MM.1S (cell line): ENCODE data around the gene KLHL1.

Source experiments
- DNase-seq: peaks from one replicate; pipeline ENCODE4 v3.0.0-alpha.2; 2015
- H2AFZ ChIP-seq: fragments of 300-600 bp; sonication (generic); 2 replicates; pipeline ENCODE4 v1.6.0; 2016; ENCODE audit warnings: antibody characterized with exemption, low read length
- H3F3A ChIP-seq: fragments of 300-600 bp; sonication (generic); 2 replicates; pipeline ENCODE4 v1.6.1; 2016; ENCODE audit warnings: mild to moderate bottlenecking, antibody characterized with exemption, low read length, moderate library complexity, mixed read lengths; ENCODE audit not compliant: insufficient read depth
- H3K27ac ChIP-seq: fragments of 300-600 bp; sonication (generic); 2 replicates; pipeline ENCODE4 v1.5.1; 2016; ENCODE audit warnings: mild to moderate bottlenecking, low read length
- H3K27me3 ChIP-seq: fragments of 300-600 bp; sonication (generic); replicated peaks from 2 replicates; pipeline ENCODE4 v1.6.0; 2016; ENCODE audit warnings: low read length; ENCODE audit not compliant: insufficient read depth
- H3K36me3 ChIP-seq: fragments of 300-600 bp; sonication (generic); replicated peaks from 2 replicates; pipeline ENCODE4 v1.6.1; 2016; ENCODE audit warnings: mild to moderate bottlenecking, low read length, mixed read lengths; ENCODE audit not compliant: insufficient read depth
- H3K4me1 ChIP-seq: fragments of 300-600 bp; sonication (generic); 2 replicates; pipeline ENCODE4 v1.6.1; 2016; ENCODE audit warnings: low read length, mixed read lengths
- H3K4me2 ChIP-seq: fragments of 300-600 bp; sonication (generic); 2 replicates; pipeline ENCODE4 v1.6.0; 2016; ENCODE audit warnings: low read depth, low read length
- H3K4me3 ChIP-seq: fragments of 300-600 bp; sonication (generic); 2 replicates; pipeline ENCODE4 v1.5.1; 2016; ENCODE audit warnings: low read length, mixed read lengths
- H3K79me2 ChIP-seq: fragments of 300-600 bp; sonication (generic); 2 replicates; pipeline ENCODE4 v1.6.1; 2016; ENCODE audit warnings: mixed run types, low read length, mixed read lengths
- H3K9ac ChIP-seq: fragments of 300-600 bp; sonication (generic); 2 replicates; pipeline ENCODE4 v1.6.1; 2016; ENCODE audit warnings: low read length, mixed read lengths
- H3K9me2 ChIP-seq: fragments of 300-600 bp; sonication (generic); replicated peaks from 2 replicates; pipeline ENCODE4 v1.6.1; 2016; ENCODE audit warnings: mild to moderate bottlenecking, low read length, mixed read lengths; ENCODE audit not compliant: insufficient read depth
- H3K9me3 ChIP-seq: fragments of 300-600 bp; sonication (generic); replicated peaks from 2 replicates; pipeline ENCODE4 v1.6.1; 2016; ENCODE audit warnings: mild to moderate bottlenecking, low read length, mixed read lengths; ENCODE audit not compliant: insufficient read depth
- H4K20me1 ChIP-seq: fragments of 300-600 bp; sonication (generic); 2 replicates; pipeline ENCODE4 v1.6.1; 2016; ENCODE audit warnings: mild to moderate bottlenecking, low read length, moderate library complexity, mixed read lengths; ENCODE audit not compliant: insufficient read depth
- EZH2 ChIP-seq: fragments of 300-600 bp; sonication (generic); optimal IDR thresholded peaks from 2 replicates; pipeline ENCODE3; 2017; ENCODE audit warnings: low read depth, mild to moderate bottlenecking, antibody characterized with exemption, low read length, mixed read lengths
- EZH2phosphoT487 ChIP-seq: fragments of 300-600 bp; sonication (generic); IDR thresholded peaks from 2 replicates; pipeline ENCODE4 v1.6.1; 2018; ENCODE audit warnings: antibody characterized with exemption, low read length
- TF ChIP-seq, protein P1 (sequence below): fragments of 300-600 bp; sonication (generic); IDR thresholded peaks from 2 replicates; pipeline ENCODE4 v1.5.1; 2016; ENCODE audit warnings: antibody characterized with exemption, low read length, mixed read lengths

Gene KLHL1

DNA sequence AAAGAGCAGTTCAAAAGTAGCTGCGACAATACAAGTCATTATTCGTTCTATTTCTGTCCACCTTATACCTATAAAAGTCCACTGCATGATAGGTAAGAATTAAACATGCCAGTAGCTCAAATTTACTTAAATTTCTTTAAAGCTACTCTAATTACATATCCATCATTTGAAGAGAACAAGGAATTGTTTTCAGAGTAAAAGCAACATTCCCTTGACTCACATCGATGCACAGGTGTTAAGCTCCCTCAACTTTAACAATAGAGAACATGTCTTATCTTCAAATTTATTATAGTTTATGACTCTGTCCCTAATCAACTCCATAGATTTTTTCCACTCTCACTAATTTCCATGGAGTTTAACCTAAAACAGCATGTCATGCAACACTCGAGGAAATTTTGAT, 158.1 kb downstream of the KLHL1 start:
- Histone ChIP-seq H3F3A (no peaks in the 10 kb centered on the region), H3K36me3 (no peaks in the 10 kb centered on the region), H3K27me3 (no peaks in the 10 kb centered on the region), H3K9me3 (no peaks in the 10 kb centered on the region), H3K4me2 (no peak overlapping the region), H2AFZ (no peak overlapping the region), H3K9ac (no peak overlapping the region), H3K27ac (no peak overlapping the region), H3K79me2 (no peaks in the 10 kb centered on the region), H3K4me1 (peaks cover 5% of the 10 kb centered on the region; the same call in 1 of the 2 replicates), H3K9me2 (no peaks in the 10 kb centered on the region), H4K20me1 (no peaks in the 10 kb centered on the region), H3K4me3 (no peak overlapping the region)
- DNase-seq: no peak
- TF ChIP-seq EZH2 (no peak), EZH2phosphoT487 (no peak)
- TF ChIP-seq, protein P1, sequence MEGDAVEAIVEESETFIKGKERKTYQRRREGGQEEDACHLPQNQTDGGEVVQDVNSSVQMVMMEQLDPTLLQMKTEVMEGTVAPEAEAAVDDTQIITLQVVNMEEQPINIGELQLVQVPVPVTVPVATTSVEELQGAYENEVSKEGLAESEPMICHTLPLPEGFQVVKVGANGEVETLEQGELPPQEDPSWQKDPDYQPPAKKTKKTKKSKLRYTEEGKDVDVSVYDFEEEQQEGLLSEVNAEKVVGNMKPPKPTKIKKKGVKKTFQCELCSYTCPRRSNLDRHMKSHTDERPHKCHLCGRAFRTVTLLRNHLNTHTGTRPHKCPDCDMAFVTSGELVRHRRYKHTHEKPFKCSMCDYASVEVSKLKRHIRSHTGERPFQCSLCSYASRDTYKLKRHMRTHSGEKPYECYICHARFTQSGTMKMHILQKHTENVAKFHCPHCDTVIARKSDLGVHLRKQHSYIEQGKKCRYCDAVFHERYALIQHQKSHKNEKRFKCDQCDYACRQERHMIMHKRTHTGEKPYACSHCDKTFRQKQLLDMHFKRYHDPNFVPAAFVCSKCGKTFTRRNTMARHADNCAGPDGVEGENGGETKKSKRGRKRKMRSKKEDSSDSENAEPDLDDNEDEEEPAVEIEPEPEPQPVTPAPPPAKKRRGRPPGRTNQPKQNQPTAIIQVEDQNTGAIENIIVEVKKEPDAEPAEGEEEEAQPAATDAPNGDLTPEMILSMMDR: no peak

DNA sequence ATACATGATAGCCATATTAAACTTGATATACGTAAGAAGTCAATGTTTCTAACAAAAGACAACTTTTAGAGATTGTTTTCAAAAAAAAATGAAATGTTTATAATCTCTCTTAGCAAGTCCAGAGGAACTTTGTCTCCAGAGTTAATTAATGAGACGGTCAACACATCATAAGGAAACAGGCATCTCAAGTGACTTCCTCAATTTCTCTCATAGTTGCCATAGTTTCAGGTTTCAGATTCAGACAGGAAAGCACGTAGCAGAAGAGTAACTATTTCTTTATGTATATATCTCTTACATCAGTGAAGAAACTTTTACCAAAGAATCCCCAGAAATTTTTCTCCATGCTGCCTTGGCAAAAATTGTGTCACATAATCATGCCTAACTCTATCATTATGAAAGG, 160.2 kb downstream of the KLHL1 start:
- no peaks in the 10 kb centered on the region for H3K9me3 ChIP-seq
- no peak overlapping the region for H3K4me2 ChIP-seq
- no peaks in the 10 kb centered on the region for H4K20me1 ChIP-seq
- H3K27ac ChIP-seq: peak overlapping the region; percentile 35; the same call in 1 of the 2 replicates
- H3K9me2 ChIP-seq: no peaks in the 10 kb centered on the region
- no peaks in the 10 kb centered on the region for H3K27me3 ChIP-seq
- TF ChIP-seq, protein P1: no peak
- no peak for TF ChIP-seq EZH2
- TF ChIP-seq EZH2phosphoT487: no peak
- no peak overlapping the region for H3K4me3 ChIP-seq
- no peaks in the 10 kb centered on the region for H3K36me3 ChIP-seq
- peaks cover 5% of the 10 kb centered on the region; the same call in 1 of the 2 replicates for H3K4me1 ChIP-seq
- no peaks in the 10 kb centered on the region for H3K79me2 ChIP-seq
- no peak overlapping the region for H3K9ac ChIP-seq
- peak; percentile 26 for DNase-seq
- no peak overlapping the region for H2AFZ ChIP-seq
- no peaks in the 10 kb centered on the region for H3F3A ChIP-seq

DNA sequence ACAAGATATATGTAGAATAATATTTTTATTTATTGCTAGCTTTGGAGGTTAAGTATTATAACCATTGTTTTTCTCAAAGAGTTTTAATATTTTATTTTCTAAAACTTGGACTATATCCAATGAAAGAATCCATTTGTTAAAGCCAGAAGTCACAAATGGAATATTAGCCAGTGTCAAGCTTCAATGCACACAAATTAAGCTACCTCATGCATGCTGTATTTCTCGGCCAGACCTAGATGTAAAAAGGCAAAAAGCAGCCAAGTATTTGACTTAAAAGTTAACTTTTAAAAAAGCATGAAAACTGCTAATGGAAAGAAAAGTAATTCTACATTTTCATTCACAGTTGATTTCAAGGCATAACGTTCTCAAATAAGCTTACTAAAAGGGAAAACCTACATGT, 160.7 kb downstream of the KLHL1 start:
- no peak for TF ChIP-seq EZH2
- no peak for TF ChIP-seq EZH2phosphoT487
- TF ChIP-seq, protein P1: no peak
- Histone ChIP-seq H3K4me1 (peaks cover 5% of the 10 kb centered on the region; the same call in 1 of the 2 replicates), H3K9me2 (no peaks in the 10 kb centered on the region), H2AFZ (no peak overlapping the region), H3K9ac (no peak overlapping the region), H3K27me3 (no peaks in the 10 kb centered on the region), H3K79me2 (no peaks in the 10 kb centered on the region), H3F3A (no peaks in the 10 kb centered on the region), H3K36me3 (no peaks in the 10 kb centered on the region), H3K4me3 (no peak overlapping the region), H3K27ac (peak overlapping the region; percentile 35; the same call in 1 of the 2 replicates), H3K9me3 (no peaks in the 10 kb centered on the region), H4K20me1 (no peaks in the 10 kb centered on the region), H3K4me2 (no peak overlapping the region)
- DNase-seq: no peak
